HCT116 (cell line): ENCODE data around the gene SLC24A2. TPM values are rescaled to one million over a fixed set of nuclear protein-coding genes. Genes with fewer than 3 reads are reported as not detected.

Source experiments
- ATAC-seq: fragments of 200-7000 bp; cut with Tn5 transposase; 2 replicates; pipeline ENCODE4 v1.9.1; 2020; ENCODE audit warnings: mild to moderate bottlenecking, moderate library complexity
- BruUV-seq: library from RNA; stranded (reverse); fragments of 400-500 nt; replicated peaks from 2 replicates; lab custom pipeline; 2021; lab: Mats Ljungman, UMichigan
- CTCF ChIA-PET: fragments of 300-600 bp; sonication (Branson Sonifier 250); formaldehyde crosslinking; loops from one replicate; lab custom pipeline; 2021; ENCODE audit warnings: antibody characterized with exemption; lab: Charles Lee
- POLR2A ChIA-PET: fragments of 300-600, 350-600 bp; sonication (Branson Sonifier 250); formaldehyde crosslinking; loops from one replicate; lab custom pipeline; 2021; ENCODE audit warnings: antibody characterized with exemption; lab: Charles Lee
- RAD21 ChIA-PET, 2 experiments: fragments of 300-600 bp; sonication (Branson Sonifier 250); formaldehyde crosslinking; loops; one replicate each; lab custom pipeline; 2023; ENCODE audit warnings: low total read pairs in 2 of 2; ENCODE audit not compliant: uncharacterized antibody in 2 of 2, unreplicated experiment in 2 of 2, low non-redundant PET in 1 of 2; lab: Charles Lee
- DNase-seq: peaks from one replicate; pipeline ENCODE4 v3.0.0-alpha.2; 2010; ENCODE audit warnings: low read depth, low spot score
- H2AFZ ChIP-seq: fragments of 200-600 bp; shearing (Covaris generic), sonication (generic); 2 replicates; pipeline ENCODE4 v1.6.1; 2017; ENCODE audit warnings: low read depth, mixed run types, mixed read lengths, antibody characterized with exemption, low read length; ENCODE audit not compliant: poor library complexity, severe bottlenecking
- H3K27ac ChIP-seq: 2 replicates; pipeline ENCODE4 v1.5.1; 2012; ENCODE audit warnings: low read depth, low read length
- H3K27me3 ChIP-seq: fragments of 200-600 bp; sonication (generic); 2 replicates; pipeline ENCODE4 v1.6.1; 2016; ENCODE audit warnings: mixed run types, low read length, mixed read lengths; ENCODE audit not compliant: insufficient read depth
- H3K36me3 ChIP-seq, 2 experiments: fragments of 200-500 bp in 1 of 2; fragments of 200-600 bp in 1 of 2; sonication (Bioruptor generic) in 1 of 2; sonication (generic) in 1 of 2; 2 replicates each; pipeline versions ENCODE4 v1.5.1 to v1.6.1; 2014 to 2016; ENCODE audit warnings: low read length in 2 of 2, inconsistent platforms in 1 of 2, mixed read lengths in 1 of 2, mixed run types in 1 of 2; ENCODE audit not compliant: insufficient read depth in 2 of 2, control insufficient read depth in 1 of 2
- H3K4me1 ChIP-seq, 2 experiments: fragments of 200-600 bp in 1 of 2; sonication (generic) in 1 of 2; 2 replicates each; pipeline versions ENCODE4 v1.5.1 to v1.6.1; 2012 to 2017; ENCODE audit warnings: low read length in 2 of 2, inconsistent platforms in 1 of 2, mild to moderate bottlenecking in 1 of 2, mixed read lengths in 1 of 2, mixed run types in 1 of 2, moderate library complexity in 1 of 2; ENCODE audit not compliant: insufficient read depth in 2 of 2, control insufficient read depth in 1 of 2
- H3K4me2 ChIP-seq: fragments of 200-600 bp; sonication (generic); 2 replicates; pipeline ENCODE4 v1.6.1; 2017; ENCODE audit warnings: mixed run types, low read length, mixed read lengths
- H3K4me3 ChIP-seq, 2 experiments: fragments of 200-600 bp in 1 of 2; sonication (generic) in 1 of 2; replicated peaks in 1 of 2; 2 replicates each; pipeline ENCODE4 v1.5.1; 2011 to 2016; ENCODE audit warnings: low read length in 2 of 2, control low read depth in 1 of 2, low read depth in 1 of 2, mild to moderate bottlenecking in 1 of 2, mixed read lengths in 1 of 2, mixed run types in 1 of 2
- H3K79me2 ChIP-seq: fragments of 200-600 bp; sonication (generic); 2 replicates; pipeline ENCODE4 v1.6.1; 2017; ENCODE audit warnings: mild to moderate bottlenecking, mixed run types, low read length, moderate library complexity, mixed read lengths; ENCODE audit not compliant: insufficient read depth
- H3K9ac ChIP-seq: fragments of 200-600 bp; sonication (generic); 2 replicates; pipeline ENCODE4 v1.6.1; 2016; ENCODE audit warnings: low read length, mixed read lengths
- H3K9me2 ChIP-seq: fragments of 200-600 bp; sonication (generic), shearing (Covaris generic); 2 replicates; pipeline ENCODE4 v1.6.1; 2017; ENCODE audit warnings: mixed run types, mild to moderate bottlenecking, moderate library complexity; ENCODE audit not compliant: insufficient read depth
- H3K9me3 ChIP-seq, 2 experiments: fragments of 200-500 bp in 1 of 2; fragments of 200-600 bp in 1 of 2; sonication (Bioruptor generic) in 1 of 2; sonication (generic) in 1 of 2; 2 replicates each; pipeline ENCODE4 v1.6.1; 2014 to 2017; ENCODE audit warnings: low read length in 2 of 2, mixed read lengths in 2 of 2, inconsistent platforms in 1 of 2, low read depth in 1 of 2, mild to moderate bottlenecking in 1 of 2, mixed run types in 1 of 2, moderate library complexity in 1 of 2; ENCODE audit not compliant: control insufficient read depth in 1 of 2, insufficient read depth in 1 of 2
- H4K20me1 ChIP-seq: fragments of 200-600 bp; sonication (generic), shearing (Covaris generic); 2 replicates; pipeline ENCODE4 v1.6.1; 2017; ENCODE audit warnings: mixed run types, mild to moderate bottlenecking, moderate library complexity; ENCODE audit not compliant: insufficient read depth
- EZH2 ChIP-seq: fragments of 200-600 bp; sonication (generic); IDR thresholded peaks from 2 replicates; pipeline ENCODE4 v1.6.1; 2017; ENCODE audit warnings: antibody characterized with exemption, mixed run types
- EZH2phosphoT487 ChIP-seq: fragments of 200-600 bp; IDR thresholded peaks from 2 replicates; pipeline ENCODE4 v1.6.1; 2018; ENCODE audit warnings: antibody characterized with exemption, borderline replicate concordance
- RAD21 ChIP-seq: IDR thresholded peaks from 2 replicates; pipeline ENCODE4 v1.6.1; 2012; ENCODE audit warnings: low read depth, mild to moderate bottlenecking
- REST ChIP-seq: IDR thresholded peaks from 2 replicates; pipeline ENCODE4 v1.6.1; 2012; ENCODE audit warnings: low read depth
- SIN3A ChIP-seq: IDR thresholded peaks from 2 replicates; pipeline ENCODE4 v1.6.1; 2012; ENCODE audit warnings: low read depth
- SRF ChIP-seq: IDR thresholded peaks from 2 replicates; pipeline ENCODE4 v1.6.1; 2012; ENCODE audit warnings: low read depth
- ZBTB33 ChIP-seq: IDR thresholded peaks from 2 replicates; pipeline ENCODE4 v1.6.1; 2011; ENCODE audit warnings: mild to moderate bottlenecking, low read length, moderate library complexity; ENCODE audit not compliant: insufficient replicate concordance; ENCODE audit errors: extremely low read depth
- intact Hi-C: fragments of 100-400 bp; cut with micrococcal nuclease; formaldehyde crosslinking; loops from 2 replicates; pipeline ENCODE4 v1.10.0; 2022
- total RNA-seq: library from RNA; stranded (reverse); gene quantifications from one replicate; pipeline ENCODE4 v1.2.1, GENCODE V29; 2021; ENCODE audit not compliant: unreplicated experiment

The SLC24A2 gene
- total RNA-seq, 1 experiment from 2014 or later, result not detected

DNA sequence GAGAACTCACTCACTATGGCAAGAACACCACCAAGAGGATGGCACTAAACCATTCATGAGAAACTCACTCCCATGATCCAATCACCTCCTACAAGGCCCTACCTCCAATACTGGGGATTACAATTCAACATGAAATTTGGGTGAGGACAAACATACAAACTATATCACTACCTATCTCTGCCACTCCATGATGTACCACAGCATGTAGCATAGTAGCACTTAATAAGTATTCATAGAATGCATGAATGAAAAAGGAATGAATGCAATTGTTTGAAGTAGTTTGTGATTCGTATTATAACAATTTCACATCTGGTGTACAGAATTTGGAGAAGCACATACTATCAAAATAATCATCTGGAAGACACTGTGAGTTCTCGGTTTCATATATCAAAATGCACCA lies 27.9 kb upstream of the SLC24A2 start:
- BruUV-seq, result no TSS peak
- ATAC-seq, result no peak
- TF ChIP-seq EZH2phosphoT487, result no peak
- TF ChIP-seq REST, result no peak
- no peak for TF ChIP-seq SRF
- TF ChIP-seq SIN3A, result no peak
- TF ChIP-seq EZH2, result no peak
- no peak for TF ChIP-seq RAD21
- TF ChIP-seq ZBTB33, result no peak

More for the DNA sequence above, 27.9 kb upstream of the SLC24A2 start:
- Histone ChIP-seq H3K9me2 (no peaks in the 10 kb centered on the region), H3K4me3 (no peak overlapping the region), H2AFZ (no peak overlapping the region), H3K9me3 (no peaks in the 10 kb centered on the region), H3K27ac (no peak overlapping the region), H3K4me1 (no peaks in the 10 kb centered on the region), H3K27me3 (no peaks in the 10 kb centered on the region), H3K9ac (no peak overlapping the region), H3K79me2 (no peaks in the 10 kb centered on the region), H3K4me2 (no peak overlapping the region), H4K20me1 (no peaks in the 10 kb centered on the region), H3K36me3 (no peaks in the 10 kb centered on the region)
- RAD21 ChIA-PET, result no interaction called here
- CTCF ChIA-PET, result interaction anchor here (0.6 kb wide), 1 partner anchor 27 kb away, joined by 4 read pairs; no protein-coding TSS in a partner anchor
- POLR2A ChIA-PET, result no interaction called here
- DNase-seq, result no peak
- intact Hi-C loops, result no loop called here
